HUES6 (cell line): ENCODE measurements around the gene MCTP1.
"Not testable (repeated sequence)": the region's sequence is repeated elsewhere in the genome, so short reads cannot be mapped to it uniquely, and the experiment has no call there.

Source experiments
- H3K27ac ChIP-seq: 2 replicates; pipeline ENCODE4 v1.7.0; 2013; ENCODE audit warnings: low read depth, mild to moderate bottlenecking, low read length, inconsistent platforms
- H3K27me3 ChIP-seq: 2 replicates; pipeline ENCODE4 v1.6.1; 2013; ENCODE audit warnings: low read length; ENCODE audit not compliant: control insufficient read depth, insufficient read depth
- H3K36me3 ChIP-seq: 2 replicates; pipeline ENCODE4 v1.6.1; 2013; ENCODE audit warnings: low read length; ENCODE audit not compliant: control insufficient read depth, insufficient read depth
- H3K4me1 ChIP-seq: 2 replicates; pipeline ENCODE4 v1.6.1; 2013; ENCODE audit warnings: low read length; ENCODE audit not compliant: control insufficient read depth, insufficient read depth
- H3K4me3 ChIP-seq: 2 replicates; pipeline ENCODE4 v1.5.1; 2013; ENCODE audit warnings: low read depth, low read length
- H3K9ac ChIP-seq: one replicate; pipeline ENCODE4 v1.6.1; 2013; ENCODE audit warnings: mild to moderate bottlenecking, low read length
- H3K9me3 ChIP-seq: 2 replicates; pipeline ENCODE4 v1.6.1; 2013; ENCODE audit warnings: low read depth, low read length; ENCODE audit not compliant: control insufficient read depth, insufficient read depth

MCTP1 gene

DNA sequence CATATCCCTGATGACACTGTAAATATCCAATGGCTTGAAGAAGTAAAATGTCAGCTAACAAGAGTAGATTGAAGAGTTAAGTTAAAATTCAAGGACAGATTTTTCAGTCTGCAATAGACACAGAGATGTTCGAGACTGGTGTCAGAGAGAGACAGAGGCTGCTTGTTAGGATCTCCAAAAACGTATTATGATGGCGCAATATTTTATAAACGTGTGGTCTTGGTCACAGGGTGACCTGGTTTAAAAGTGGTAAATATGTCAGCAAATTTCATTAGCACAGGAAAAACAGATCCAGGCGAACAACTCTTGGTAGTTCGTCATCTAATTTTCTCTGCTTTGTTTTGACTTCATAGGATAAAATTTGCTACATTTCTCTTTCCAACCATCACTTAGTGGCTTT lies 317.4 kb downstream of the MCTP1 start:
- Histone ChIP-seq H3K9ac (no peak overlapping the region), H3K27me3 (no peaks in the 10 kb centered on the region), H3K9me3 (peaks cover 3% of the 10 kb centered on the region; the same call in 1 of the 2 replicates), H3K4me1 (no peaks in the 10 kb centered on the region), H3K27ac (no peak overlapping the region), H3K36me3 (no peaks in the 10 kb centered on the region), H3K4me3 (no peak overlapping the region)

- not testable (repeated sequence) for H3K4me1 ChIP-seq, H3K9me3 ChIP-seq, H3K27me3 ChIP-seq, H3K27ac ChIP-seq, H3K4me3 ChIP-seq, H3K9ac ChIP-seq, H3K36me3 ChIP-seq
These were observed 325.6 kb downstream of the MCTP1 start for GRCh38 chr5:94959279-94959678.

DNA sequence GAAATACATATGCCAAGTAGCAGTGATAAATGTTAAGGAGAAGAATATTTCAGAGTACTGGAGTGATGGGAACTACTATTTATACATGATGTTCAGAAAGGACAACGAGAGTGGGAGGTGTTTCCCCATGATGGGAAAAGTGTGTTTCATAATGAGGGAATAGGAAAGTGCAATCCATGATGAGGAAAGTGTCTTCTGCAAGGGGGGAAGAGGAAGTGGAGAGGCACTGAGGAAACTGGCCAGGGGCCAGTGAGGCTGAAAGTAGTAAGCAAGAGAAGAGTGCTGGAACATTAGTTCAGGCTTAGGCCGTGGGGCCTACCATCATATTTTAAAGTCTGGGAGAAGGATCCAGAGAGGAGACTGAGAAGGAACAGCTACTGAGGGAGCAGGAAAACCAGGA lies 339.2 kb downstream of the MCTP1 start:
- Histone ChIP-seq H3K27ac (no peak overlapping the region), H3K4me1 (peaks cover 11% of the 10 kb centered on the region; the same call in 1 of the 2 replicates)

DNA sequence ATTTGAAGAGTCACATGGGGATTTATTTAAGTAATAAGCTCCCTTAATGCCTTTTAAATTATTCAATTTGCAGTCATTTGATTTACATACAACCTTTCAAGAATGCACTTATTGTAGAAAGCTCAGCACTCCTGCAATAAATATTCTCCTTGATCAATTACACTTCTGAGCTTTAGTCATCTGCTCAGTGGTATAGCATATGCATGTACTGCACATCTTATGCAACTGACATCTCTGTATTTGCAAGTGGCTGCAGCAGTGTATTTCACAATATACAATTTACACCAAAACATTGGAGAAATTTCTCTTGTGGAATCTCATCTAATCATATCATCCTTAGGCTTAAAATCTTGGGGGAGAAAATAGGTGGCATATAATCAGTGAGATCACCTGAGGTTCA lies 340.7 kb downstream of the MCTP1 start:
- Histone ChIP-seq H3K4me3 (no peak overlapping the region), H3K4me1 (peaks cover 11% of the 10 kb centered on the region; the same call in 1 of the 2 replicates), H3K9ac (no peak overlapping the region), H3K27ac (no peak overlapping the region), H3K9me3 (no peaks in the 10 kb centered on the region), H3K36me3 (no peaks in the 10 kb centered on the region), H3K27me3 (no peaks in the 10 kb centered on the region)

More for the DNA sequence above, 339.2 kb downstream of the MCTP1 start:
- Histone ChIP-seq H3K9me3 (no peaks in the 10 kb centered on the region), H3K4me3 (no peak overlapping the region), H3K9ac (no peak overlapping the region), H3K36me3 (no peaks in the 10 kb centered on the region), H3K27me3 (no peaks in the 10 kb centered on the region)

DNA sequence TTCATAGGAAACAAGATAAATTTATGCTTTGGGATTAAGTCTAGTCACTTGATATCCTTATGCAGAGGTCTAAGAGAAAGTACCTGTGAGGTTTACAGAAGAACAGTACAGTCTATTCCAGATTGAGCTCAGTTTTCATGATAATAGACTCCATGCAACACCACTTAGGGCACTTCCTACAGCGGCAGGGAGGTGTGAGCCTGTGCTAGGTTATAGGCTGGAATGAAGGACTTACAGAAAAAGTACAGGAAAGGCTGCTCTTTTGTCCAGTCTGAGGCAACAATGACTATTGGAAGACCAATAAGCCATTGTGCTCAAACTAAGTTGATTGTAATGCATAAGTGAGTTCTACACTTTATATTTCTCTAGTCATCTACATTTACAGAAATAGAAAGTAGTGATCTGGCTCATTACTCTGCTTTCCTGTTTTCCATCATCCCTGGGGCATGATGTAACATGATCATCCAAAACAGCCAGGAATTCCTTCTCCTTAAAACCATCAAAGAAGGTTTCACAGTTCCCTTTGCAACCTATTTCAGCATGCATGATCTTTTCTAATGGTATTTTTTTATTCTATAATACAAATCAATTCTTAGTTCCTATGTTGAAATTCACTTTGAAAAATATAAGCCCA lies 343.7 kb downstream of the MCTP1 start:
- Histone ChIP-seq H3K27me3 (no peaks in the 10 kb centered on the region), H3K4me3 (no peak overlapping the region), H3K4me1 (peaks cover 11% of the 10 kb centered on the region; the same call in 1 of the 2 replicates), H3K27ac (no peak overlapping the region), H3K9me3 (no peaks in the 10 kb centered on the region), H3K36me3 (no peaks in the 10 kb centered on the region), H3K9ac (no peak overlapping the region)

- Histone ChIP-seq H3K27ac (no peak overlapping the region), H3K9me3 (no peaks in the 10 kb centered on the region), H3K4me1 (no peaks in the 10 kb centered on the region), H3K27me3 (no peaks in the 10 kb centered on the region), H3K9ac (no peak overlapping the region), H3K36me3 (no peaks in the 10 kb centered on the region), H3K4me3 (no peak overlapping the region)
These were observed 352.6 kb downstream of the MCTP1 start for GRCh38 chr5:94932259-94932658.

DNA sequence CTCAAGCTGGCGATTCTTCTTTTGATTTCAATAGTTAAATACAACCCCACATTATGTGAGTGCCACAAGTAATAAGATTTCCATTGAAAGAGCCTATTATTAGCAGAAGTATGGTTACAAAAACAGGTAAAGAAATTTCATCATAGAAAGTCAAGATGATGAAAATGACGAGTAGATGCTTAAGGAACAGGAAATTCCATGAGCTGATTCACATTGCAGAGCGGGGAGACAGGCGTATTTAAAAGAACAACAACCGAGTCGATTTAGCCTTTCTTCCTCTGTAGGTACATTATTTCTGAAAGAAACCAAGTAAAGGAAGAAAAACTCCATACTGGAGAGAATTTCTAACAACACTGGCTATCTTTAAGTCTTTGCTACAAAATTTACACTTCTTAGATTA lies 356.0 kb downstream of the MCTP1 start:
- Histone ChIP-seq H3K4me3 (no peak overlapping the region), H3K36me3 (no peaks in the 10 kb centered on the region), H3K27ac (no peak overlapping the region), H3K9me3 (no peaks in the 10 kb centered on the region), H3K27me3 (no peaks in the 10 kb centered on the region), H3K4me1 (no peaks in the 10 kb centered on the region), H3K9ac (no peak overlapping the region)

DNA sequence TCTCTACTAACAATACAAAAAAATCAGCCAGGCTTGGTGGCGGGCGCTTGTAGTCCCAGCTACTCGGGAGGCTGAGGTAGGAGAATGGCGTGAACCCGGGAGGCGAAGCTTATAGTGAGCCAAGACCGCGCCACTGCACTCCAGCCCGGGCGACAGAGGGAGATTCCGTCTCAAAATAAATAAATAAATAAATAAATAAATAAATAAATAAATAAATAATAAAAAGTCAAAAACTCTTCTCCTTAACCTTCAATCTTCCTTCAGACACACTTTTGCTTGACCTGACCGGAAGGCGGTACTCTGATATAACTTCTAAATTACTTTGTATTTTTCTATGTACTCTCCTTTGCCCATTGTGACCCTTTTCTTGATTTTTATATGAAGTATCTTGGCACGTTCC lies 364.3 kb downstream of the MCTP1 start:
- Histone ChIP-seq H3K27me3 (no peaks in the 10 kb centered on the region), H3K9ac (no peak overlapping the region), H3K4me1 (no peaks in the 10 kb centered on the region), H3K27ac (no peak overlapping the region), H3K4me3 (no peak overlapping the region), H3K36me3 (no peaks in the 10 kb centered on the region), H3K9me3 (no peaks in the 10 kb centered on the region)

- no peaks in the 10 kb centered on the region for H3K4me1 ChIP-seq
- no peak overlapping the region for H3K27ac ChIP-seq
- H3K36me3 ChIP-seq, result no peaks in the 10 kb centered on the region
- no peaks in the 10 kb centered on the region for H3K27me3 ChIP-seq
- H3K4me3 ChIP-seq, result no peak overlapping the region
- no peaks in the 10 kb centered on the region for H3K9me3 ChIP-seq
- no peak overlapping the region for H3K9ac ChIP-seq
These were observed 368.3 kb downstream of the MCTP1 start for GRCh38 chr5:94916619-94917018.

DNA sequence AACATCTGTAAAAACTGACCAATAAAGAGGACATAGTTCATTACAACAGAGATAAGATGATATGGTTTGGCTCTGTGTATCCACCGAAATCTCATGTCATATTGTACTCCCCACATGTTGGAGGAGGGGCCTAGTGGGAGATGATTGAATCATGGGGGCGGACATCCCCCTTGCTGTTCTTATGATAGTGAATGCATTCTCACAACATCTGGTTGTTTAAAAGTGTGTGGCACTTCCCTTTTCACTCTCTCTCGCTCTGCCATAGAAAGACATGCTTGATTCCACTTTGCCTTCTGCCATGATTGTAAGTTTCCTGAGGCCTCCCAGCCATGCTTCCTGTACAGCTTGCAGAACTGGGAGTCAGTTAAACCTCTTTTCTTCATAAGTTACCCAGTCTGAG lies 373.6 kb downstream of the MCTP1 start:
- H3K27ac ChIP-seq, result no peak overlapping the region
- H3K9ac ChIP-seq, result no peak overlapping the region
- no peaks in the 10 kb centered on the region for H3K36me3 ChIP-seq
- no peaks in the 10 kb centered on the region for H3K9me3 ChIP-seq
- H3K27me3 ChIP-seq, result no peaks in the 10 kb centered on the region
- H3K4me1 ChIP-seq, result no peaks in the 10 kb centered on the region
- no peak overlapping the region for H3K4me3 ChIP-seq

- Histone ChIP-seq H3K9me3 (no peaks in the 10 kb centered on the region), H3K4me1 (no peaks in the 10 kb centered on the region), H3K4me3 (no peak overlapping the region), H3K9ac (no peak overlapping the region), H3K27ac (no peak overlapping the region), H3K36me3 (no peaks in the 10 kb centered on the region), H3K27me3 (no peaks in the 10 kb centered on the region)
These were observed 374.2 kb downstream of the MCTP1 start for GRCh38 chr5:94910721-94911120.
